ENCODE data around the gene VIT. TPM values are rescaled to one million over a fixed set of nuclear protein-coding genes. Genes with fewer than 3 reads are reported as not detected.

Gene VIT
- polyA plus RNA-seq, 1 of the 3 experiments (the other 2 are of a cell fraction), result not detected

- Histone ChIP-seq H3K4me3 (ENCODE audit: low read depth in 2 of 2, low read length in 1 of 2) (no peak overlapping the region), H3K9ac (no peak overlapping the region), H3K9me2 (no peaks in the 10 kb centered on the region), H3K4me2 (no peak overlapping the region), H4K20me1 (ENCODE audit: insufficient read depth) (no peaks in the 10 kb centered on the region), H3K4me1 (ENCODE audit: control insufficient read depth in 1 of 2, insufficient read depth in 2 of 2, low read depth in 1 of 2, low read length in 1 of 2) (no peaks in the 10 kb centered on the region), H3F3A (replicated peaks; ENCODE audit: insufficient read depth) (no peaks in the 10 kb centered on the region), H3K36me3 (replicated peaks in 1 of 2; ENCODE audit: control insufficient read depth in 1 of 2, insufficient read depth in 2 of 2, low read length in 1 of 2) (peaks cover 52% of the 10 kb centered on the region in 2 experiments), H3K9me3 (no peaks in the 10 kb centered on the region), H3K27me3 (ENCODE audit: insufficient read depth) (no peaks in the 10 kb centered on the region), H3K27ac (ENCODE audit: low read depth in 2 of 2, low read length in 1 of 2) (no peak overlapping the region), H2AFZ (ENCODE audit: low read depth) (no peak overlapping the region), H3K79me2 (ENCODE audit: insufficient read depth) (no peaks in the 10 kb centered on the region)
- DNase-seq, result no peak
- over 99% methylated on average over 2 of the region's 2 CpGs for WGBS (ENCODE audit: low lambda C conversion rate)
- POLR2A ChIA-PET, result no interaction called here
- CTCF ChIA-PET, result interaction anchor here (0.9 to 1.3 kb wide), 3 partner anchors 9 to 19 kb away, joined by 3 to 5 read pairs (median 3); no protein-coding TSS in a partner anchor
- no peak for TF ChIP-seq RCOR1 (IDR thresholded peaks at IDR 0.05; ENCODE audit: low read length)
- TF ChIP-seq MXI1 (IDR thresholded peaks at IDR 0.05; ENCODE audit: low read depth, low read length), result no peak
- TF ChIP-seq MAX (IDR thresholded peaks at IDR 0.05; ENCODE audit: low read depth), result no peak
- TF ChIP-seq NRF1 (IDR thresholded peaks at IDR 0.05; ENCODE audit: low read depth, low read length), result no peak
- TF ChIP-seq NFIC (IDR thresholded peaks at IDR 0.05; ENCODE audit: borderline replicate concordance), result no peak
- no peak for TF ChIP-seq YY1 (IDR thresholded peaks at IDR 0.05; ENCODE audit: low read depth)
- no peak for TF ChIP-seq TCF12 (IDR thresholded peaks at IDR 0.05)
- TF ChIP-seq USF2 (IDR thresholded peaks at IDR 0.05; ENCODE audit: borderline replicate concordance, low read depth, low read length), result no peak
- no peak for TF ChIP-seq FOSL2 (IDR thresholded peaks at IDR 0.05; ENCODE audit: borderline replicate concordance, low read depth)
- TF ChIP-seq ZBTB33 (IDR thresholded peaks at IDR 0.05; ENCODE audit: borderline replicate concordance, low read depth), result no peak
- TF ChIP-seq, protein P1, sequence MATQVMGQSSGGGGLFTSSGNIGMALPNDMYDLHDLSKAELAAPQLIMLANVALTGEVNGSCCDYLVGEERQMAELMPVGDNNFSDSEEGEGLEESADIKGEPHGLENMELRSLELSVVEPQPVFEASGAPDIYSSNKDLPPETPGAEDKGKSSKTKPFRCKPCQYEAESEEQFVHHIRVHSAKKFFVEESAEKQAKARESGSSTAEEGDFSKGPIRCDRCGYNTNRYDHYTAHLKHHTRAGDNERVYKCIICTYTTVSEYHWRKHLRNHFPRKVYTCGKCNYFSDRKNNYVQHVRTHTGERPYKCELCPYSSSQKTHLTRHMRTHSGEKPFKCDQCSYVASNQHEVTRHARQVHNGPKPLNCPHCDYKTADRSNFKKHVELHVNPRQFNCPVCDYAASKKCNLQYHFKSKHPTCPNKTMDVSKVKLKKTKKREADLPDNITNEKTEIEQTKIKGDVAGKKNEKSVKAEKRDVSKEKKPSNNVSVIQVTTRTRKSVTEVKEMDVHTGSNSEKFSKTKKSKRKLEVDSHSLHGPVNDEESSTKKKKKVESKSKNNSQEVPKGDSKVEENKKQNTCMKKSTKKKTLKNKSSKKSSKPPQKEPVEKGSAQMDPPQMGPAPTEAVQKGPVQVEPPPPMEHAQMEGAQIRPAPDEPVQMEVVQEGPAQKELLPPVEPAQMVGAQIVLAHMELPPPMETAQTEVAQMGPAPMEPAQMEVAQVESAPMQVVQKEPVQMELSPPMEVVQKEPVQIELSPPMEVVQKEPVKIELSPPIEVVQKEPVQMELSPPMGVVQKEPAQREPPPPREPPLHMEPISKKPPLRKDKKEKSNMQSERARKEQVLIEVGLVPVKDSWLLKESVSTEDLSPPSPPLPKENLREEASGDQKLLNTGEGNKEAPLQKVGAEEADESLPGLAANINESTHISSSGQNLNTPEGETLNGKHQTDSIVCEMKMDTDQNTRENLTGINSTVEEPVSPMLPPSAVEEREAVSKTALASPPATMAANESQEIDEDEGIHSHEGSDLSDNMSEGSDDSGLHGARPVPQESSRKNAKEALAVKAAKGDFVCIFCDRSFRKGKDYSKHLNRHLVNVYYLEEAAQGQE (IDR thresholded peaks at IDR 0.05; ENCODE audit: low read depth, low read length), result no peak
- no peak for TF ChIP-seq TEAD4 (IDR thresholded peaks at IDR 0.05; ENCODE audit: borderline replicate concordance, insufficient read depth)
- no peak for TF ChIP-seq POLR2AphosphoS5 (IDR thresholded peaks at IDR 0.05; ENCODE audit: low read depth, low read length)
- TF ChIP-seq, protein P2, sequence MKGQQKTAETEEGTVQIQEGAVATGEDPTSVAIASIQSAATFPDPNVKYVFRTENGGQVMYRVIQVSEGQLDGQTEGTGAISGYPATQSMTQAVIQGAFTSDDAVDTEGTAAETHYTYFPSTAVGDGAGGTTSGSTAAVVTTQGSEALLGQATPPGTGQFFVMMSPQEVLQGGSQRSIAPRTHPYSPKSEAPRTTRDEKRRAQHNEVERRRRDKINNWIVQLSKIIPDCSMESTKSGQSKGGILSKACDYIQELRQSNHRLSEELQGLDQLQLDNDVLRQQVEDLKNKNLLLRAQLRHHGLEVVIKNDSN (IDR thresholded peaks at IDR 0.05; ENCODE audit: borderline replicate concordance, low read depth), result no peak
These were observed 158.9 kb downstream of the VIT start for GRCh38 chr2:36855429-36855828.

Measured in SK-N-SH (cell line).